T-helper 2 cell (primary cell): ENCODE results near the gene LITAF.

Experiments
- DNase-seq, 5 experiments: peaks; one replicate each; pipeline versions ENCODE4 v3.0.0 to v3.0.0-alpha.2; 2012 to 2022

Gene LITAF

GRCh38 chr16:11550791-11551498 lies 35.8 kb downstream of the LITAF start:
- no peak for DNase-seq

- DNase-seq: no peak
Measured at GRCh38 chr16:11547118-11547916, 39.4 kb downstream of the LITAF start.

GRCh38 chr16:11546608-11547061 lies 40.1 kb downstream of the LITAF start:
- DNase-seq: no peak

GRCh38 chr16:11543661-11544393 lies 42.9 kb downstream of the LITAF start:
- no peak for DNase-seq

- DNase-seq: no peak
Measured at GRCh38 chr16:11542069-11542744, 44.5 kb downstream of the LITAF start.

- DNase-seq: no peak
Measured at GRCh38 chr16:11539641-11540050, 47.1 kb downstream of the LITAF start.

GRCh38 chr16:11538880-11539279 lies 47.8 kb downstream of the LITAF start:
- no peak for DNase-seq

- peak in 1 of 5 experiments; percentile 33 for DNase-seq
Measured at GRCh38 chr16:11536104-11536866, 50.4 kb downstream of the LITAF start.

- DNase-seq: no peak
Measured at GRCh38 chr16:11535494-11535893, 51.2 kb downstream of the LITAF start.

- DNase-seq: no peak
Measured at GRCh38 chr16:11534262-11534661, 52.5 kb downstream of the LITAF start.

- no peak for DNase-seq
Measured at GRCh38 chr16:11533588-11533987, 53.1 kb downstream of the LITAF start.

GRCh38 chr16:11530171-11530940 lies 56.4 kb downstream of the LITAF start:
- no peak for DNase-seq

GRCh38 chr16:11529285-11529684 lies 57.4 kb downstream of the LITAF start:
- DNase-seq: no peak

- no peak for DNase-seq
Measured at GRCh38 chr16:11528053-11528452, 58.7 kb downstream of the LITAF start.

- DNase-seq: no peak
Measured at GRCh38 chr16:11526655-11527350, 59.9 kb downstream of the LITAF start.

- no peak for DNase-seq
Measured at GRCh38 chr16:11524098-11524760, 62.5 kb downstream of the LITAF start.

- no peak for DNase-seq
Measured at GRCh38 chr16:11521055-11521454, 65.7 kb downstream of the LITAF start.

- no peak for DNase-seq
Measured at GRCh38 chr16:11520442-11520841, 66.3 kb downstream of the LITAF start.

GRCh38 chr16:11517961-11518360 lies 68.8 kb downstream of the LITAF start:
- no peak for DNase-seq
